ENCODE data around the gene P2RX1.

The P2RX1 gene

GRCh38 chr17:3889325-3890012 is 26.8 kb downstream of the P2RX1 start:
- Histone ChIP-seq H3K4me3 (ENCODE audit: low read length) (no peak overlapping the region), H4K20me1 (ENCODE audit: insufficient read depth, low read length) (no peaks in the 10 kb centered on the region), H3K9ac (ENCODE audit: low read length) (no peak overlapping the region), H3K9me2 (replicated peaks; ENCODE audit: insufficient read depth, low read length) (no peaks in the 10 kb centered on the region), H3K4me1 (ENCODE audit: low read length) (peaks cover 7% of the 10 kb centered on the region), H3K36me3 (replicated peaks; ENCODE audit: insufficient read depth, low read length) (no peaks in the 10 kb centered on the region), H3K79me2 (ENCODE audit: low read length) (no peaks in the 10 kb centered on the region), H3K27ac (ENCODE audit: low read length) (no peak overlapping the region), H3K4me2 (ENCODE audit: low read depth, low read length) (no peak overlapping the region), H2AFZ (ENCODE audit: low read length) (no peak overlapping the region), H3K27me3 (replicated peaks; ENCODE audit: insufficient read depth, low read length) (no peaks in the 10 kb centered on the region; the same call in 1 of the 2 replicates), H3K9me3 (replicated peaks; ENCODE audit: insufficient read depth, low read length) (no peaks in the 10 kb centered on the region), H3F3A (ENCODE audit: insufficient read depth, low read length) (no peaks in the 10 kb centered on the region)
- no peak for DNase-seq
- no peak for TF ChIP-seq EZH2 (optimal IDR thresholded peaks at IDR 0.05; ENCODE audit: low read depth, low read length)
- no peak for TF ChIP-seq CTCF (IDR thresholded peaks at IDR 0.05; ENCODE audit: low read length)
- TF ChIP-seq EZH2phosphoT487 (IDR thresholded peaks at IDR 0.05; ENCODE audit: low read length) = no peak

- Histone ChIP-seq H3K36me3 (replicated peaks; ENCODE audit: insufficient read depth, low read length) (no peaks in the 10 kb centered on the region), H3K27me3 (replicated peaks; ENCODE audit: insufficient read depth, low read length) (no peaks in the 10 kb centered on the region; the same call in 1 of the 2 replicates), H3K9ac (ENCODE audit: low read length) (no peak overlapping the region), H3K4me3 (ENCODE audit: low read length) (no peak overlapping the region), H3K4me1 (ENCODE audit: low read length) (peaks cover 1% of the 10 kb centered on the region), H3K9me3 (replicated peaks; ENCODE audit: insufficient read depth, low read length) (no peaks in the 10 kb centered on the region), H3F3A (ENCODE audit: insufficient read depth, low read length) (no peaks in the 10 kb centered on the region), H2AFZ (ENCODE audit: low read length) (no peak overlapping the region), H3K79me2 (ENCODE audit: low read length) (no peaks in the 10 kb centered on the region), H3K9me2 (replicated peaks; ENCODE audit: insufficient read depth, low read length) (no peaks in the 10 kb centered on the region), H3K4me2 (ENCODE audit: low read depth, low read length) (no peak overlapping the region), H3K27ac (ENCODE audit: low read length) (no peak overlapping the region), H4K20me1 (ENCODE audit: insufficient read depth, low read length) (no peaks in the 10 kb centered on the region)
- TF ChIP-seq EZH2phosphoT487 (IDR thresholded peaks at IDR 0.05; ENCODE audit: low read length) = no peak
- no peak for TF ChIP-seq CTCF (IDR thresholded peaks at IDR 0.05; ENCODE audit: low read length)
- no peak for TF ChIP-seq EZH2 (optimal IDR thresholded peaks at IDR 0.05; ENCODE audit: low read depth, low read length)
- no peak for DNase-seq
Measured at GRCh38 chr17:3888343-3889171, 27.7 kb downstream of the P2RX1 start.

- Histone ChIP-seq H2AFZ (ENCODE audit: low read length) (no peak overlapping the region), H3K9me3 (replicated peaks; ENCODE audit: insufficient read depth, low read length) (no peaks in the 10 kb centered on the region), H3K4me1 (ENCODE audit: low read length) (no peaks in the 10 kb centered on the region)
Measured at GRCh38 chr17:3887804-3888203, 28.5 kb downstream of the P2RX1 start.

More at GRCh38 chr17:3887804-3888203, 28.5 kb downstream of the P2RX1 start:
- H3K4me2 ChIP-seq (ENCODE audit: low read depth, low read length) = no peak overlapping the region
- no peak overlapping the region for H3K9ac ChIP-seq (ENCODE audit: low read length)
- no peaks in the 10 kb centered on the region for H3F3A ChIP-seq (ENCODE audit: insufficient read depth, low read length)
- no peaks in the 10 kb centered on the region for H4K20me1 ChIP-seq (ENCODE audit: insufficient read depth, low read length)
- no peak overlapping the region for H3K27ac ChIP-seq (ENCODE audit: low read length)
- no peaks in the 10 kb centered on the region for H3K36me3 ChIP-seq (replicated peaks; ENCODE audit: insufficient read depth, low read length)
- TF ChIP-seq EZH2phosphoT487 (IDR thresholded peaks at IDR 0.05; ENCODE audit: low read length) (no peak), CTCF (IDR thresholded peaks at IDR 0.05; ENCODE audit: low read length) (no peak), EZH2 (optimal IDR thresholded peaks at IDR 0.05; ENCODE audit: low read depth, low read length) (no peak)
- no peaks in the 10 kb centered on the region for H3K9me2 ChIP-seq (replicated peaks; ENCODE audit: insufficient read depth, low read length)
- no peaks in the 10 kb centered on the region; the same call in 1 of the 2 replicates for H3K27me3 ChIP-seq (replicated peaks; ENCODE audit: insufficient read depth, low read length)
- no peak for DNase-seq
- no peaks in the 10 kb centered on the region for H3K79me2 ChIP-seq (ENCODE audit: low read length)
- H3K4me3 ChIP-seq (ENCODE audit: low read length) = no peak overlapping the region

Measured in MM.1S (cell line).